ENCODE data around the gene ARHGAP10.

DNA sequence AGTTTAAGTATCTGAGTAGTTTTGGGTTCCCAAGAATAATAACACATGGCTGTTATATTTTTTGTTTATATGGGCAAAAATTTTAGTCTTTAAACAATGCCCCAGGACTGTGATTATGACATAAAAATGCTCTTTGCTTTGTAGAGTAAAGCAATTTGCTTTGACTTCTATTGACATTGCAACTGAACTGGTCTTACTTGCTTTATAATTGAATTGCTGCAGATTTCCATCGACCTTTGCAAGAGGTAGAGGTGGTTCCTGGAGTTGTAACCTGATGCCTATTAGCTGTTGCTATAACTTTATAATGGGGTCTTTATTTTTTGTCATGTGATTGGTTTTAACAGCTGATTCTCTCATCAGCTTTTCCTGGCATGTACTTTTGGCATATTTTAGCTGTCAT lies 302.9 kb downstream of the ARHGAP10 start:
- TF ChIP-seq, protein P1, sequence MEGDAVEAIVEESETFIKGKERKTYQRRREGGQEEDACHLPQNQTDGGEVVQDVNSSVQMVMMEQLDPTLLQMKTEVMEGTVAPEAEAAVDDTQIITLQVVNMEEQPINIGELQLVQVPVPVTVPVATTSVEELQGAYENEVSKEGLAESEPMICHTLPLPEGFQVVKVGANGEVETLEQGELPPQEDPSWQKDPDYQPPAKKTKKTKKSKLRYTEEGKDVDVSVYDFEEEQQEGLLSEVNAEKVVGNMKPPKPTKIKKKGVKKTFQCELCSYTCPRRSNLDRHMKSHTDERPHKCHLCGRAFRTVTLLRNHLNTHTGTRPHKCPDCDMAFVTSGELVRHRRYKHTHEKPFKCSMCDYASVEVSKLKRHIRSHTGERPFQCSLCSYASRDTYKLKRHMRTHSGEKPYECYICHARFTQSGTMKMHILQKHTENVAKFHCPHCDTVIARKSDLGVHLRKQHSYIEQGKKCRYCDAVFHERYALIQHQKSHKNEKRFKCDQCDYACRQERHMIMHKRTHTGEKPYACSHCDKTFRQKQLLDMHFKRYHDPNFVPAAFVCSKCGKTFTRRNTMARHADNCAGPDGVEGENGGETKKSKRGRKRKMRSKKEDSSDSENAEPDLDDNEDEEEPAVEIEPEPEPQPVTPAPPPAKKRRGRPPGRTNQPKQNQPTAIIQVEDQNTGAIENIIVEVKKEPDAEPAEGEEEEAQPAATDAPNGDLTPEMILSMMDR (IDR thresholded peaks at IDR 0.05): no peak
- no peak for TF ChIP-seq POLR2A (IDR thresholded peaks at IDR 0.05)

All from testis (tissue), 2 donors.